ENCODE results near the gene PPP6R3. TPM values are rescaled to one million over a fixed set of nuclear protein-coding genes. Genes with fewer than 3 reads are reported as not detected.

PPP6R3 gene
- total RNA-seq, 1 experiment from 2014 or later, result 163 TPM

GRCh38 chr11:68440224-68440623 lies 20.3 kb upstream of the PPP6R3 start:
- in situ Hi-C loops (cut with HindIII; ENCODE audit: low pct_unique_long_range_greater_than_20kb, low sequenced_read_pairs) (no loop called here), intact Hi-C loops (cut with micrococcal nuclease; ENCODE audit: unreplicated experiment) (loop anchor here (10.0 kb wide), 1 partner anchor 185 kb away; no protein-coding TSS in a partner anchor)
- DNase-seq (ENCODE audit: low read depth, low spot score) (no peak), ATAC-seq (no peak)
- Histone ChIP-seq H3K36me3 (ENCODE audit: control insufficient read depth, insufficient read depth, low read length) (0 out of 2 replicates have a peak, but pooled peaks cover 3% of the 10 kb centered on the region), H3K27me3 (ENCODE audit: control insufficient read depth, insufficient read depth, low read length) (no peaks in the 10 kb centered on the region), H3K4me3 (ENCODE audit: low read depth in 2 of 2, low read length in 2 of 2) (no peak overlapping the region), H3K9me3 (ENCODE audit: control insufficient read depth, insufficient read depth, low read depth, low read length) (no peaks in the 10 kb centered on the region), H3K27ac (ENCODE audit: low read length) (no peak overlapping the region), H3K4me1 (ENCODE audit: control insufficient read depth, insufficient read depth, low read length) (0 out of 2 replicates have a peak, but pooled peaks cover 4% of the 10 kb centered on the region)
- ChIA-PET CTCF (no interaction called here), POLR2A (interaction anchor here (0.7 kb wide), 1 partner anchor 9 kb away, joined by 4 read pairs; no protein-coding TSS in a partner anchor)
- TF ChIP-seq, protein P1, sequence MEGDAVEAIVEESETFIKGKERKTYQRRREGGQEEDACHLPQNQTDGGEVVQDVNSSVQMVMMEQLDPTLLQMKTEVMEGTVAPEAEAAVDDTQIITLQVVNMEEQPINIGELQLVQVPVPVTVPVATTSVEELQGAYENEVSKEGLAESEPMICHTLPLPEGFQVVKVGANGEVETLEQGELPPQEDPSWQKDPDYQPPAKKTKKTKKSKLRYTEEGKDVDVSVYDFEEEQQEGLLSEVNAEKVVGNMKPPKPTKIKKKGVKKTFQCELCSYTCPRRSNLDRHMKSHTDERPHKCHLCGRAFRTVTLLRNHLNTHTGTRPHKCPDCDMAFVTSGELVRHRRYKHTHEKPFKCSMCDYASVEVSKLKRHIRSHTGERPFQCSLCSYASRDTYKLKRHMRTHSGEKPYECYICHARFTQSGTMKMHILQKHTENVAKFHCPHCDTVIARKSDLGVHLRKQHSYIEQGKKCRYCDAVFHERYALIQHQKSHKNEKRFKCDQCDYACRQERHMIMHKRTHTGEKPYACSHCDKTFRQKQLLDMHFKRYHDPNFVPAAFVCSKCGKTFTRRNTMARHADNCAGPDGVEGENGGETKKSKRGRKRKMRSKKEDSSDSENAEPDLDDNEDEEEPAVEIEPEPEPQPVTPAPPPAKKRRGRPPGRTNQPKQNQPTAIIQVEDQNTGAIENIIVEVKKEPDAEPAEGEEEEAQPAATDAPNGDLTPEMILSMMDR (IDR thresholded peaks at IDR 0.05), result no peak
- TF ChIP-seq SIN3A (IDR thresholded peaks at IDR 0.05; ENCODE audit: borderline replicate concordance, insufficient read depth, low read depth, low read length) (no peak), REST (IDR thresholded peaks at IDR 0.05; ENCODE audit: insufficient read depth in 1 of 2, low read depth in 2 of 2, low read length in 1 of 2) (no peak), POLR2AphosphoS5 (IDR thresholded peaks at IDR 0.05; ENCODE audit: low read depth, low read length) (no peak), TCF7L2 (IDR thresholded peaks at IDR 0.05; ENCODE audit: low read depth, low read length) (no peak)
- no TSS peak for BruUV-seq (replicated peaks)

DNA sequence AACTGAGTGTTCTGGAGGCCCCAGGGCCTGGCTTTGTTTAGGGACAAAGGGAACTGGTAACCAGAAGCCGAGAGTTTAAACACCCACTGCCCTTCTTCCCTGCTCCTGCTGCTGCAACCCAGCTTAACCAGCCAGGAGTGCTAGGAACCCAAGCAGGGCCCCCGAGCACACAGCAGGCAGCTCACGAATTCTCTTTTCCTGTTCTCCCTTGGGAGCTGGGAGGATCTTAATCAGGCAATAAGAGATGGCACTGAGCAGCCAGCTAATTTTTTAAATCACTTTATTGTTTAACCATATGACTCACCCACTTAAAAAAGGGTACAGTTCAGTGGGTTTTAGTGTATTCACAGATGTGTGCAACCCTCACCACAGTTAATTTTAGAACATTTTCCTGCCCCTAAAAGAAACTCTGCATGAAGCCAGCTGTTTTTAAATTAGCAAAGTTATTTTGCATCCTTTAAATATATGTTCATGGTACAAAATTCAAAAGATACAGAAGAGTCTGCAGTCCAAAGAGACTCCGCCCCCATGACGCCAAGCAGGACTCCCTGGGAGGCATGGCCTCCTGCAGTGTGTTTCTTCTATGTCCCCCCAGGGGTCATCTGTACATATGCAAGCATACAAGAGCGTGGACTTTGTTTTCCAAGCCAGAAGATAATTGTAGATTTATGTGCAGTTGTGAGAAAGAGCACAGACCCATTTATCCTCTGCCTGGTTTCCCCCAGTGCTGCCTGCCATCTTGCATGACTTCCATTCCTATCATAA lies 18.9 kb upstream of the PPP6R3 start:
- Histone ChIP-seq H3K4me1 (ENCODE audit: control insufficient read depth, insufficient read depth, low read length) (peaks cover 8% of the 10 kb centered on the region; the same call in 1 of the 2 replicates), H3K36me3 (ENCODE audit: control insufficient read depth, insufficient read depth, low read length) (0 out of 2 replicates have a peak, but pooled peaks cover 3% of the 10 kb centered on the region), H3K27ac (ENCODE audit: low read length) (no peak overlapping the region), H3K9me3 (ENCODE audit: control insufficient read depth, insufficient read depth, low read depth, low read length) (no peaks in the 10 kb centered on the region), H3K27me3 (ENCODE audit: control insufficient read depth, insufficient read depth, low read length) (no peaks in the 10 kb centered on the region), H3K4me3 (ENCODE audit: low read depth in 2 of 2, low read length in 2 of 2) (no peak overlapping the region)
- POLR2A ChIA-PET, result no interaction called here
- no peak for DNase-seq (ENCODE audit: low read depth, low spot score)
- intact Hi-C loops (cut with micrococcal nuclease; ENCODE audit: unreplicated experiment) (loop anchor here (10.0 kb wide), 1 partner anchor 187 kb away; no protein-coding TSS in a partner anchor), in situ Hi-C loops (cut with HindIII; ENCODE audit: low pct_unique_long_range_greater_than_20kb, low sequenced_read_pairs) (no loop called here)
- BruUV-seq (replicated peaks), result no TSS peak
- CTCF ChIA-PET, result no interaction called here
- TF ChIP-seq REST (IDR thresholded peaks at IDR 0.05; ENCODE audit: insufficient read depth in 1 of 2, low read depth in 2 of 2, low read length in 1 of 2), result no peak
- TF ChIP-seq, protein P1 (IDR thresholded peaks at IDR 0.05), result no peak
- TF ChIP-seq TCF7L2 (IDR thresholded peaks at IDR 0.05; ENCODE audit: low read depth, low read length), result no peak
- TF ChIP-seq POLR2AphosphoS5 (IDR thresholded peaks at IDR 0.05; ENCODE audit: low read depth, low read length), result no peak
- TF ChIP-seq SIN3A (IDR thresholded peaks at IDR 0.05; ENCODE audit: borderline replicate concordance, insufficient read depth, low read depth, low read length), result no peak
- ATAC-seq, result no peak

Data from Panc1 (cell line).